ENCODE results near the gene TICAM2.

DNA sequence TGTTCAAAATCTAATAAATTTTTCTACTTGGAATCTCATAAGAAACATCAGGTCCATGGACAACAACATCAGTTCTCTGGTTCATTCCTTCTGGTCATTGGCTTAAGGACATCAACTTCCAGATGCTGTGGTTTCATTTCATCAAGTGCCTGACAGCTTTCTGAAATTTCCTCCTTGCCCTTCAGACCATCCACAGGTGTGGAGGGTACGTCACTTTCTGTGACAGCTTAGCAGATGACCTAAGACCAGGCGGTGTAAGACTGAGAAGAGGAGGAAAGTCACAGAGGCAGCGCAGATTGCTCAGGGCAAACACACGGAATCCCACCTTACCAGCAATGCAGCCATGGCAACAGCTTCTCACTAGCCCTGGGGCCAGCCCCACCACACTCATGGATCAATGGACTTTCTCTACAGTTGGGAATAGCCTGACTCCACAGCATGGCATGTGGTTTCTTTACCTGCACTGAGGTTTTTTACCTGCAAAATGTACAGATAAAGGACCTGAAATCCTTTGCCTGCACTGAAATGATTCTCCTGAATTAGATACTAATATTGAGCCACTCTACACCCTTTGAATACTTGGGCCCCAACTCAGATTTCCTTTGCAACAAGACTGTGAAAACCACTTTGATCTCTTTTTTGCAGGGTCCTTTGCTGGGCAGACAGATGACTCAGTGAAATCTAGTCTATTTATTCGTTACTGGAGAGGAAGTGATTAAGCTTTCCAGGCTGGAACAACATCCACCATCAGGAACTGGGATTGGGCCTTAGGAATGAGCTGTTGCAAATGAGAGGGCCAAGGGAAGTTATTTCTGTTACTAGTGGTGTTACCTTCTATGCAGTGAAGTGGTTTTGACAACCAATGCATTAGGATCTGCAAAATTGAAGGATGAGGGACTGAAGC is 26.9 kb downstream of the TICAM2 start:
- TF ChIP-seq SCRT2 (tag by site-specific recombination; IDR thresholded peaks at IDR 0.05) (no peak), PBX3 (CRISPR knock-in tag; IDR thresholded peaks at IDR 0.05) (no peak), TSHZ1 (tag by site-specific recombination; IDR thresholded peaks at IDR 0.05; ENCODE audit: borderline replicate concordance) (no peak), ZNF792 (tag by site-specific recombination; IDR thresholded peaks at IDR 0.05) (no peak), ZNF654 (tag by site-specific recombination; IDR thresholded peaks at IDR 0.05; ENCODE audit: low read depth) (no peak), REST (tag by site-specific recombination; IDR thresholded peaks at IDR 0.05) (no peak)
- TF ChIP-seq, protein P1, sequence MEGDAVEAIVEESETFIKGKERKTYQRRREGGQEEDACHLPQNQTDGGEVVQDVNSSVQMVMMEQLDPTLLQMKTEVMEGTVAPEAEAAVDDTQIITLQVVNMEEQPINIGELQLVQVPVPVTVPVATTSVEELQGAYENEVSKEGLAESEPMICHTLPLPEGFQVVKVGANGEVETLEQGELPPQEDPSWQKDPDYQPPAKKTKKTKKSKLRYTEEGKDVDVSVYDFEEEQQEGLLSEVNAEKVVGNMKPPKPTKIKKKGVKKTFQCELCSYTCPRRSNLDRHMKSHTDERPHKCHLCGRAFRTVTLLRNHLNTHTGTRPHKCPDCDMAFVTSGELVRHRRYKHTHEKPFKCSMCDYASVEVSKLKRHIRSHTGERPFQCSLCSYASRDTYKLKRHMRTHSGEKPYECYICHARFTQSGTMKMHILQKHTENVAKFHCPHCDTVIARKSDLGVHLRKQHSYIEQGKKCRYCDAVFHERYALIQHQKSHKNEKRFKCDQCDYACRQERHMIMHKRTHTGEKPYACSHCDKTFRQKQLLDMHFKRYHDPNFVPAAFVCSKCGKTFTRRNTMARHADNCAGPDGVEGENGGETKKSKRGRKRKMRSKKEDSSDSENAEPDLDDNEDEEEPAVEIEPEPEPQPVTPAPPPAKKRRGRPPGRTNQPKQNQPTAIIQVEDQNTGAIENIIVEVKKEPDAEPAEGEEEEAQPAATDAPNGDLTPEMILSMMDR (tag by site-specific recombination; IDR thresholded peaks at IDR 0.05) = no peak

All from HEK293 (cell line).